HepG2 (cell line): Measurements from ENCODE around the gene NAA16. TPM values are rescaled to one million over a fixed set of nuclear protein-coding genes. Genes with fewer than 3 reads are reported as not detected.

Experiments used
- DMAP1 ChIP-seq: IDR thresholded peaks from 2 replicates; pipeline ENCODE4 v1.6.1; 2016
- ELF3 ChIP-seq: IDR thresholded peaks from 2 replicates; pipeline ENCODE4 v1.6.1; 2016; ENCODE audit warnings: missing genetic modification reagents, missing compliant biosample characterization
- ETV5 ChIP-seq: IDR thresholded peaks from 2 replicates; pipeline ENCODE4 v1.6.1; 2018; ENCODE audit warnings: missing biosample characterization, missing genetic modification reagents, inconsistent platforms, borderline replicate concordance
- FOSL2 ChIP-seq: sonication (generic); formaldehyde crosslinking; IDR thresholded peaks from 2 replicates; pipeline ENCODE4 v1.4.0; 2020; ENCODE audit warnings: missing genetic modification reagents
- GABPB1 ChIP-seq: IDR thresholded peaks from 2 replicates; pipeline ENCODE4 v1.6.1; 2016; ENCODE audit warnings: mild to moderate bottlenecking, missing genetic modification reagents, moderate library complexity, missing compliant biosample characterization
- HBP1 ChIP-seq: IDR thresholded peaks from 2 replicates; pipeline ENCODE4 v1.6.1; 2016; ENCODE audit warnings: low read depth, control low read depth
- HDAC2 ChIP-seq: sonication (generic); formaldehyde crosslinking; IDR thresholded peaks from 2 replicates; pipeline ENCODE4 v1.4.0; 2020; ENCODE audit warnings: missing genetic modification reagents
- MAX ChIP-seq: IDR thresholded peaks from 2 replicates; pipeline ENCODE4 v1.6.1; 2012; ENCODE audit warnings: inconsistent platforms
- MTERF4 ChIP-seq: sonication (generic); formaldehyde crosslinking; IDR thresholded peaks from 2 replicates; pipeline ENCODE4 v1.8.0; 2023; ENCODE audit warnings: mild to moderate bottlenecking, missing genetic modification reagents
- NPAS2 ChIP-seq: sonication (generic); formaldehyde crosslinking; IDR thresholded peaks from 2 replicates; pipeline ENCODE4 v1.8.0; 2022; ENCODE audit warnings: mild to moderate bottlenecking, missing genetic modification reagents, borderline replicate concordance
- NR2C2 ChIP-seq: sonication (generic); formaldehyde crosslinking; IDR thresholded peaks from 2 replicates; pipeline ENCODE4 v1.4.0; 2020; ENCODE audit warnings: missing genetic modification reagents, mild to moderate bottlenecking, moderate library complexity, borderline replicate concordance
- PATZ1 ChIP-seq: sonication (generic); formaldehyde crosslinking; IDR thresholded peaks from 2 replicates; pipeline ENCODE4 v1.4.0; 2020; ENCODE audit warnings: missing genetic modification reagents
- PHF8 ChIP-seq: sonication (generic); formaldehyde crosslinking; IDR thresholded peaks from 2 replicates; pipeline ENCODE4 v1.5.0; 2020; ENCODE audit warnings: missing genetic modification reagents
- SETDB1 ChIP-seq: sonication (generic); formaldehyde crosslinking; IDR thresholded peaks from 2 replicates; pipeline ENCODE4 v1.5.1; 2020; ENCODE audit warnings: missing genetic modification reagents, mild to moderate bottlenecking, borderline replicate concordance
- SP1 ChIP-seq, 2 experiments: fragments of 450-650 bp in 1 of 2; sonication (generic) in 1 of 2; formaldehyde crosslinking in 1 of 2; IDR thresholded peaks; 2 replicates each; pipeline versions ENCODE4 v1.4.0 to v1.6.1; 2016 to 2020; ENCODE audit warnings: missing genetic modification reagents in 1 of 2
- YY1 ChIP-seq: IDR thresholded peaks from 2 replicates; pipeline ENCODE4 v1.6.1; 2011; ENCODE audit warnings: low read length, low read depth, moderate library complexity, mild to moderate bottlenecking; ENCODE audit not compliant: insufficient read depth, insufficient replicate concordance
- ZBTB38 ChIP-seq: sonication (generic); formaldehyde crosslinking; IDR thresholded peaks from 2 replicates; pipeline ENCODE4 v1.5.1; 2020; ENCODE audit warnings: mild to moderate bottlenecking, missing genetic modification reagents
- ZBTB42 ChIP-seq: sonication (generic); formaldehyde crosslinking; IDR thresholded peaks from 2 replicates; pipeline ENCODE4 v1.5.0; 2020; ENCODE audit warnings: mild to moderate bottlenecking, missing genetic modification reagents
- ZNF563 ChIP-seq: sonication (generic); formaldehyde crosslinking; IDR thresholded peaks from 2 replicates; pipeline ENCODE4 v1.8.0; 2022; ENCODE audit warnings: mild to moderate bottlenecking, moderate library complexity, missing genetic modification reagents
- ZNF589 ChIP-seq: sonication (generic); formaldehyde crosslinking; conservative IDR thresholded peaks from 2 replicates; pipeline ENCODE4 v1.8.0; 2022; ENCODE audit warnings: mild to moderate bottlenecking, moderate library complexity, missing genetic modification reagents
- ZNF687 ChIP-seq: sonication (generic); formaldehyde crosslinking; IDR thresholded peaks from 2 replicates; pipeline ENCODE4 v1.5.1; 2020; ENCODE audit warnings: mild to moderate bottlenecking, missing genetic modification reagents, moderate library complexity
- polyA plus RNA-seq, 8 experiments: library from polyadenylated mRNA; depleted of rRNA in 3 of 8; stranded (reverse) in 7 of 8; unstranded in 1 of 8; fragments of >200 nt; fragmentation: Illumina TruSeq in 4 of 8; extraction: Trizol in 4 of 8; gene quantifications; 2 replicates each; pipeline versions ENCODE4 v1.2.1 to v1.2.3, GENCODE V29; 2011 to 2016; ENCODE audit warnings: low read depth in 4 of 8, missing spikeins in 1 of 8, mixed read lengths in 1 of 8; ENCODE audit not compliant: insufficient read depth in 1 of 8
- total RNA-seq, 5 experiments: library from RNA; depleted of rRNA; stranded (reverse); fragments of >200 nt; fragmentation: Illumina TruSeq; extraction: Trizol; gene quantifications; 2 replicates each; pipeline ENCODE4 v1.2.3, GENCODE V29; 2016; ENCODE audit warnings: low read depth in 1 of 5

Gene NAA16
- total and polyA plus RNA-seq, 2 of the 13 experiments (the other 11 are each of a cell fraction or from before 2014, with no cell fraction given), result 9.2 to 15.1 TPM

GRCh38 chr13:41263261-41263971, 47.7 kb upstream of the NAA16 start, which contains the start of gene MTRF1 (continued):
- peak; percentile 63; the same call in 1 of the 2 replicates for TF ChIP-seq MAX
- peak; percentile 40 for TF ChIP-seq YY1
- TF ChIP-seq ETV5, result no peak
- TF ChIP-seq PATZ1 (CRISPR knock-in tag), result no peak; the same call in 1 of the 2 replicates
- TF ChIP-seq ELF3, result peak; percentile 78
- TF ChIP-seq ZNF589 (CRISPR knock-in tag), result no peak
- TF ChIP-seq SETDB1, result no peak
- peak; percentile 41; the same call in 1 of the 2 replicates for TF ChIP-seq ZNF687 (CRISPR knock-in tag)
- 0 out of 2 replicates have a peak, but pooled peaks have one; percentile 17 for TF ChIP-seq FOSL2 (CRISPR knock-in tag)
- peak; percentile 69; the same call in 1 of the 2 replicates for TF ChIP-seq HBP1 (CRISPR knock-in tag)
- 0 out of 2 replicates have a peak, but pooled peaks have one; percentile 30 for TF ChIP-seq ZBTB38 (CRISPR knock-in tag)
- TF ChIP-seq DMAP1, result peak; percentile 66; the same call in 1 of the 2 replicates
- TF ChIP-seq PHF8 (CRISPR knock-in tag), result peak; percentile 66
- no peak for TF ChIP-seq MTERF4 (CRISPR knock-in tag)
- no peak for TF ChIP-seq SP1 (IDR thresholded peaks at IDR 0.05)
- peak; percentile 79 for TF ChIP-seq SP1 (CRISPR knock-in tag; IDR thresholded peaks at IDR 0.05)
- no peak for TF ChIP-seq ZNF563 (CRISPR knock-in tag)
- TF ChIP-seq HDAC2 (CRISPR knock-in tag), result peak; percentile 46; the same call in 1 of the 2 replicates
- no peak for TF ChIP-seq NPAS2 (CRISPR knock-in tag)
- peak; percentile 97 for TF ChIP-seq GABPB1
- peak; percentile 99 for TF ChIP-seq NR2C2 (CRISPR knock-in tag)
- no peak for TF ChIP-seq ZBTB42 (CRISPR knock-in tag)
